Thyroid gland (tissue), 4 donors: ENCODE results near the gene B3GALT4. TPM values are rescaled to one million over a fixed set of nuclear protein-coding genes. Genes with fewer than 3 reads are reported as not detected.

Experiments used
- DNase-seq, 2 donors: peaks; one replicate each; pipeline ENCODE4 v3.0.0-alpha.2; 2019
- H3K27ac ChIP-seq, 3 donors: fragments of 200-600 bp; sonication (generic); 1 replicate in 2 of 3; 2 replicates in 1 of 3; pipeline ENCODE4 v1.5.1; 2016 to 2019; ENCODE audit warnings: mild to moderate bottlenecking in 1 of 3, moderate library complexity in 1 of 3
- H3K27me3 ChIP-seq: fragments of 200-600 bp; sonication (generic); one replicate; pipeline ENCODE4 v1.5.1; 2019
- H3K36me3 ChIP-seq, 2 donors: fragments of 200-600 bp; sonication (generic); one replicate each; pipeline ENCODE4 v1.5.1; 2016 to 2019
- H3K4me1 ChIP-seq, 2 donors: fragments of 200-600 bp; sonication (generic); one replicate each; pipeline ENCODE4 v1.5.1; 2017 to 2019
- H3K4me3 ChIP-seq, 3 donors: fragments of 200-600 bp; sonication (generic); replicated peaks in 1 of 3; 1 replicate in 2 of 3; 2 replicates in 1 of 3; pipeline ENCODE4 v1.5.1; 2016; ENCODE audit warnings: mild to moderate bottlenecking in 1 of 3
- H3K9me3 ChIP-seq: fragments of 200-600 bp; sonication (generic); one replicate; pipeline ENCODE4 v1.5.1; 2017
- POLR2A ChIP-seq, 2 donors: fragments of 450-650 bp; IDR thresholded peaks; one replicate each; pipeline ENCODE4 v1.6.1; 2017; ENCODE audit warnings: antibody characterized with exemption in 2 of 2, mild to moderate bottlenecking in 2 of 2, moderate library complexity in 1 of 2
- WGBS, 2 donors: methylation state at CpG; one replicate each; pipeline ENCODE4 v1.1.5; 2017; 5-methylcytosine and 5-hydroxymethylcytosine counted together
- intact Hi-C: fragments of 100-400 bp; cut with DNase I; formaldehyde crosslinking; loops from one replicate; pipeline ENCODE4 v1.15.1; 2023
- total RNA-seq, 4 donors: library from RNA; depleted of rRNA; stranded (reverse); fragments of >200 nt; gene quantifications; one replicate each; pipeline ENCODE4 v1.2.3, GENCODE V29; 2016
- TF ChIP-seq, protein P1 (sequence below), 6 experiments: fragments of 200-600 bp in 3 of 6; fragments of 450-650 bp in 3 of 6; sonication (generic) in 3 of 6; IDR thresholded peaks; one replicate each; pipeline ENCODE4 v1.5.1; 2016 to 2019; ENCODE audit warnings: antibody characterized with exemption in 6 of 6, mild to moderate bottlenecking in 2 of 6, inconsistent platforms in 1 of 6, moderate library complexity in 1 of 6

B3GALT4 gene, protein sequence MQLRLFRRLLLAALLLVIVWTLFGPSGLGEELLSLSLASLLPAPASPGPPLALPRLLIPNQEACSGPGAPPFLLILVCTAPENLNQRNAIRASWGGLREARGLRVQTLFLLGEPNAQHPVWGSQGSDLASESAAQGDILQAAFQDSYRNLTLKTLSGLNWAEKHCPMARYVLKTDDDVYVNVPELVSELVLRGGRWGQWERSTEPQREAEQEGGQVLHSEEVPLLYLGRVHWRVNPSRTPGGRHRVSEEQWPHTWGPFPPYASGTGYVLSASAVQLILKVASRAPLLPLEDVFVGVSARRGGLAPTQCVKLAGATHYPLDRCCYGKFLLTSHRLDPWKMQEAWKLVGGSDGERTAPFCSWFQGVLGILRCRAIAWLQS
- 10 to 100 TPM; 10.5 to 19.8 (median 16.4) TPM for total RNA-seq

GRCh38 chr6:33276864-33277662 is at the start of gene B3GALT4:
Gene B3GALT4 (plus strand): TSS chr6:33277123. CDS start chr6:33277420, 297 bp downstream.
- Histone ChIP-seq H3K4me3 (peak within 1 kb of the TSS; percentile 57 to 90 (median 80)), H3K27ac (peak within 1 kb of the TSS; percentile 75 to 90 (median 87)), H3K9me3 (no peaks in the 10 kb centered on the region), H3K27me3 (no peaks in the 10 kb centered on the region), H3K36me3 (peaks cover 21 to 29% of the 10 kb centered on the region in 2 donors), H3K4me1 (peaks cover 28 to 45% of the 10 kb centered on the region in 2 donors)
- peak; percentile 73 to 75 for DNase-seq
- TF ChIP-seq POLR2A (IDR thresholded peaks at IDR 0.05): peak in 1 of 2 donors; percentile 59
- TF ChIP-seq, protein P1, sequence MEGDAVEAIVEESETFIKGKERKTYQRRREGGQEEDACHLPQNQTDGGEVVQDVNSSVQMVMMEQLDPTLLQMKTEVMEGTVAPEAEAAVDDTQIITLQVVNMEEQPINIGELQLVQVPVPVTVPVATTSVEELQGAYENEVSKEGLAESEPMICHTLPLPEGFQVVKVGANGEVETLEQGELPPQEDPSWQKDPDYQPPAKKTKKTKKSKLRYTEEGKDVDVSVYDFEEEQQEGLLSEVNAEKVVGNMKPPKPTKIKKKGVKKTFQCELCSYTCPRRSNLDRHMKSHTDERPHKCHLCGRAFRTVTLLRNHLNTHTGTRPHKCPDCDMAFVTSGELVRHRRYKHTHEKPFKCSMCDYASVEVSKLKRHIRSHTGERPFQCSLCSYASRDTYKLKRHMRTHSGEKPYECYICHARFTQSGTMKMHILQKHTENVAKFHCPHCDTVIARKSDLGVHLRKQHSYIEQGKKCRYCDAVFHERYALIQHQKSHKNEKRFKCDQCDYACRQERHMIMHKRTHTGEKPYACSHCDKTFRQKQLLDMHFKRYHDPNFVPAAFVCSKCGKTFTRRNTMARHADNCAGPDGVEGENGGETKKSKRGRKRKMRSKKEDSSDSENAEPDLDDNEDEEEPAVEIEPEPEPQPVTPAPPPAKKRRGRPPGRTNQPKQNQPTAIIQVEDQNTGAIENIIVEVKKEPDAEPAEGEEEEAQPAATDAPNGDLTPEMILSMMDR (IDR thresholded peaks at IDR 0.05): peak; percentile 17 to 50 (median 34)
- intact Hi-C loops: no loop called here
- WGBS, 2 donors: 1 to 3% methylated on average over 16 to 53 of the region's 80 CpGs

DNA sequence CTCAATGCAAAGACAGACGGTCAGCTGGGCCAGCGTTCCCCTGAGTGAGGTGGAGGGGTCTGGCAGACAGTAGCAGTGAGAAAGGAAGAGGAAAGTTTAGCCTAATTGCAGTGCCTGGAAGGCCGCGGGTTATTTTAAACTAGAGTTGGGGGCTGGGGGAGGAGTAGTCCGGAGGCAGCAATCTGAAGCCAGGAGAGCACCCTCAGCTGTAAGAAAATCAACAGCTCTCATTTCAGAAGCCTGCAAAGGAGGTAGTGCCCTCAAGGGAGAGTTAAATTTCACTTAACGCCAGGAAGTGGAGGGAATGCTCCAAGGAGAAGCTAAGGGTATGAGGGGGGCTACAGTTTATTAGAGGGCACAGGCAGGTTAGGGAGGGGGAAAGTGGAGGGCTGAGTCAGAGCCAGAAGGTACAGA is 41.7 kb upstream of the B3GALT4 start:
- intact Hi-C loops: no loop called here
- Histone ChIP-seq H3K27me3 (no peaks in the 10 kb centered on the region), H3K9me3 (no peaks in the 10 kb centered on the region), H3K36me3 (no peaks in the 10 kb centered on the region), H3K4me1 (no peaks in the 10 kb centered on the region), H3K27ac (no peak overlapping the region), H3K4me3 (no peak overlapping the region)
- DNase-seq: no peak
- 12 to 15% methylated on average over 6 of the region's 6 CpGs for WGBS, 2 donors
- TF ChIP-seq, protein P1 (IDR thresholded peaks at IDR 0.05): no peak
- TF ChIP-seq POLR2A (IDR thresholded peaks at IDR 0.05): no peak

GRCh38 chr6:33236328-33236727 is 40.6 kb upstream of the B3GALT4 start:
- DNase-seq: no peak

DNA sequence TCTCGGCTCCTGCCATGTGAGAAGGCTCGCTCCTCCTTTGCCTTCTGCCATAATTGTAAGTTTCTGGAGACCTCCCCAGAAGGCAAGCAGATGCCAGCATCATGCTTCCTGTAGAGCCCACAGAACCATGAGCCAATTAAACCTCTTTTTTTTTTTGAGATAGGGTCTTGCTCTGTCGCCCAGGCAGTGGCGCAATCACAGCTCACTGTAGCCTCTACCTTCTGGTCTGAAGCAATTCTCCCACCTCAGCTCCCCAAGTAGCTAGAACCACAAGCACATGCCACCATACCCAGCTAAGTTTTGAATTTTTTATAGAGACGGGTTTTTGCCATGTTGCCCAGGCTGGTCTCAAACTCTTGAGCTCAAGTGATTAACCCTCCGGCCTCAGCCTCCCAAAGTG is 40.1 kb upstream of the B3GALT4 start:
- Histone ChIP-seq H3K36me3 (no peaks in the 10 kb centered on the region), H3K4me1 (no peaks in the 10 kb centered on the region), H3K4me3 (no peak overlapping the region), H3K9me3 (no peaks in the 10 kb centered on the region), H3K27ac (no peak overlapping the region), H3K27me3 (no peaks in the 10 kb centered on the region)
- TF ChIP-seq, protein P1 (IDR thresholded peaks at IDR 0.05): no peak
- no peak for TF ChIP-seq POLR2A (IDR thresholded peaks at IDR 0.05)
- no peak for DNase-seq
- intact Hi-C loops: no loop called here
- 92 to 93% methylated on average over 6 of the region's 6 CpGs for WGBS, 2 donors

More at GRCh38 chr6:33236328-33236727, 40.6 kb upstream of the B3GALT4 start:
- Histone ChIP-seq H3K4me3 (no peak overlapping the region), H3K9me3 (no peaks in the 10 kb centered on the region), H3K4me1 (no peaks in the 10 kb centered on the region), H3K36me3 (no peaks in the 10 kb centered on the region), H3K27me3 (no peaks in the 10 kb centered on the region), H3K27ac (no peak overlapping the region)
- no peak for TF ChIP-seq POLR2A (IDR thresholded peaks at IDR 0.05)
- TF ChIP-seq, protein P1 (IDR thresholded peaks at IDR 0.05): no peak
- intact Hi-C loops: no loop called here
